ENCODE measurements around the gene TMEM97. TPM values are rescaled to one million over a fixed set of nuclear protein-coding genes. Genes with fewer than 3 reads are reported as not detected.

Gene TMEM97
- total and polyA plus RNA-seq, 5 experiments from 2014 or later = 5.9 to 10.1 (median 7.1) TPM

DNA sequence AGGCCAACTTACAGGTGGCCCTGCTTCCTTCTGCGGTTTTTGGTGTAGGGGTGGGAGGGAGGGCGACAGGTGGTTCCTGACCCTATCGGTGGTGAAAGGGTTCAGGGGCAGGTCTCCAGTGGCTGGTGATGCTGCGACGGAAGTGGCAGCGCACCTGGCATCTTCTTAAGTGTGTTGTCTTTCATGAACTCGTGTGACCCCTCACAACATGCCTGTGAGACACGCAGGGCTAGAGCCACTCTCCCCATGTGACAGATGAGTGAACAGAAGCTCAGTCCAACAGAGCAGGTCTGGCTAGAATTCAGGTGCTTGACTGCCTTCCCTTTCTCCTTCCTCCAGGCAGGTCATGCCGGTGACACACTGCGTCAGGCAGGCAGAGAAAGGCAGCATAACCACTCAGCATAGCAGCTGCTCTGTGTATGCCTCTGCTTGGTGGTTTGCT, 24.5 kb downstream of the TMEM97 start:
- Mint-ChIP-seq H3K27ac (peak overlapping the region in 7 of 10 donors; percentile 6 to 79 (median 61)), H3K4me3 (no peak overlapping the region), H3K4me1 (peaks cover 0 to 19% (median 3%) of the 10 kb centered on the region in 4 donors), H3K9me3 (no peaks in the 10 kb centered on the region), H3K27me3 (no peaks in the 10 kb centered on the region), H3K36me3 (peaks cover 0 to 61% (median 3%) of the 10 kb centered on the region in 3 donors)
- ATAC-seq (peak in 1 of 2 donors; percentile 54), DNase-seq (no peak)
- POLR2A ChIA-PET = interaction anchor here (1.6 kb wide), 1 partner anchor 14 kb away, joined by 4 read pairs; the partner anchor contains the start of gene POLDIP2

DNA sequence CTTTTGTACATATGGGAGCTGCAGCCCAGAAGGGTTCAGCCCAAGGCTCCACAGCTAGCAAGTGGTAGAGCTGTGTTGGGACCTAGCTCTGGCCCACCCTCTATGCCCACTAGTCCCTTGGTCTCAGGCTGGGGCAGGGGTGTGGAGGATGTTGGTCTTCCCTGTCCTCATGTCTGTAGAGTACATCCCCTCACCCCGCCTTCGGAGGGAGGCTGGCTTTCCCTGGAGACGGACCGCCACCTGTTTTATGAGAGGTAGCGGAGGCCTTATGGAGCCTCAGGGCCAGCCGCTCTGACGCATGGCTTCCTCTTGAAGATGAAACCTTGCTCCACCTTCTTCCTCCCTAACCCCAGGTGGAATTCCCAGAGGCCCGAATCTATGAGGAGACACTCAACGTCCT, 25.0 kb downstream of the TMEM97 start:
- H3K4me3 Mint-ChIP-seq = no peak overlapping the region
- DNase-seq (no peak), ATAC-seq (no peak)
- H3K9me3 Mint-ChIP-seq = no peaks in the 10 kb centered on the region
- H3K36me3 Mint-ChIP-seq = peaks cover 0 to 66% (median 3%) of the 10 kb centered on the region in 3 donors
- POLR2A ChIA-PET = interaction anchor here (1.6 kb wide), 1 partner anchor 13 kb away, joined by 4 read pairs; the partner anchor contains the start of gene POLDIP2
- H3K4me1 Mint-ChIP-seq = peaks cover 0 to 16% (median 2%) of the 10 kb centered on the region in 4 donors
- peak overlapping the region in 5 of 10 donors; percentile 46 to 79 (median 61) for H3K27ac Mint-ChIP-seq
- no peaks in the 10 kb centered on the region for H3K27me3 Mint-ChIP-seq

DNA sequence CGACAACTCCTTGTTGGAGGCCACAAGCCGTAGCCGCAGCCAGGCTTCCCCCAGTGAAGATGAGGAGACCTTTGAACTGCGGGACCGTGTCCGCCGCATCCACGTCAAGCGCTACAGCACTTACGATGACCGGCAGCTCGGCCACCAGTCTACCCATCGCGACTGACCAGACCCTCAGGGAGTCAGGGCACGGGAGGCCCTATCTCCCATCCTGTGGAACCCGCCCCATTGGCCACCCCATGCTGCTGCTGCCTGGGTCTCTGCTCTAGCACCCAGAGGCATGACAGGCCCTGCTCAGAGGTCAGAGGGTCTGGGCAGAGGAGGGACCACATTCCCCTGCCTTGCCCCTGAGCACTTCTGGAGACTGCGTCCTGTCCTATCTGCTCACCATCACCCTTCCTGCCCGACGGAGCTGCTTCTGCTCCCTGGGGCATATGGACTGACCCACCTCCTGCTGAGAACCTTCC, 25.5 kb downstream of the TMEM97 start:
- Mint-ChIP-seq H3K27me3 (no peaks in the 10 kb centered on the region), H3K27ac (peak overlapping the region in 2 of 10 donors; percentile 37 to 61), H3K9me3 (no peaks in the 10 kb centered on the region), H3K36me3 (peaks cover 0 to 69% (median 3%) of the 10 kb centered on the region in 3 donors), H3K4me1 (peaks cover 0 to 14% (median 2%) of the 10 kb centered on the region in 4 donors), H3K4me3 (no peak overlapping the region)
- POLR2A ChIA-PET = interaction anchor here (0.7 to 1.6 kb wide), 3 partner anchors 9 to 13 kb away, joined by 3 to 4 read pairs (median 4); partner anchors contain the start of genes IFT20, POLDIP2 and TNFAIP1
- ATAC-seq = no peak
- no peak for DNase-seq

DNA sequence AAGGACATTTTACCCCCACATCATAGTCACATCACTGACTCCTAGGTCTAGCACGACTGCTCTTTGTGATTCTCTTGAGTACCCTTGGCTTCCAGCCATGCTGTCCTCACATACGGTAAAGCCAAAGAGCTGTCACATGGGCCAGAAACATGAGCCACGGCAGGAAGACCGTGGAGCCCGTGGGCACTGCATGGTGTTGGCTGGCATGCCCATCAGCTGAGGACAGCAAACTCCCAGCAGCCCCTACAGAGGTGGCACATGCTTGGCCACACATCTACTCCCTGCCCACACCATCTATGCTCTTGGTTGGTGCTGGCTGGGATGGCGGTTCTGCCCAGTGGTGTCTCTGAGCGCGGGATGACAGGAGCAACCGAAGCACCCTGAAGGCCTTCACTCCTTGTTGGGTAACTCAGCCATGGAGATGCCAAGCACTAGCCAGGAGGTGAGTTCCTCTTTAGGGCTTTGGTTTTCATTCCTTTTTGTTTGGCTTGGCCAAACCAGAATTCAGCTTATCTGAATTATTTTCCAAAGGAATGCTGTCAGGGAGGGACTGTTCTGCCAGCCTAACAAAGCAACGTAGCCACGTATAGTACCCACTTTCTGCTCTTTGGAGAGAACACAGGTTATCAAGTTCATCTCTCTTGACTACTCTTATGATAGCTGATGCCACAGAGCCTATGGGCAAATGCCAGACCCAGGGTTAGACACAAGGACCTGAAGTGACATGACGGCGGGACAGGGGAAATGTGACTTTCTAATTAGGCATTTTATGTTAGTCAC, 26.6 kb downstream of the TMEM97 start:
- Mint-ChIP-seq H3K4me1 (peaks cover 0 to 9% (median 2%) of the 10 kb centered on the region in 4 donors), H3K9me3 (no peaks in the 10 kb centered on the region), H3K36me3 (peaks cover 0 to 75% (median 4%) of the 10 kb centered on the region in 3 donors), H3K4me3 (no peak overlapping the region), H3K27me3 (no peaks in the 10 kb centered on the region), H3K27ac (peak overlapping the region in 1 of 10 donors; percentile 61)
- ATAC-seq = no peak
- POLR2A ChIA-PET = interaction anchor here (0.7 to 1.6 kb wide), 2 partner anchors 10 to 11 kb away, joined by 3 to 4 read pairs; partner anchors contain the start of genes IFT20, POLDIP2 and TNFAIP1
- DNase-seq = no peak

DNA sequence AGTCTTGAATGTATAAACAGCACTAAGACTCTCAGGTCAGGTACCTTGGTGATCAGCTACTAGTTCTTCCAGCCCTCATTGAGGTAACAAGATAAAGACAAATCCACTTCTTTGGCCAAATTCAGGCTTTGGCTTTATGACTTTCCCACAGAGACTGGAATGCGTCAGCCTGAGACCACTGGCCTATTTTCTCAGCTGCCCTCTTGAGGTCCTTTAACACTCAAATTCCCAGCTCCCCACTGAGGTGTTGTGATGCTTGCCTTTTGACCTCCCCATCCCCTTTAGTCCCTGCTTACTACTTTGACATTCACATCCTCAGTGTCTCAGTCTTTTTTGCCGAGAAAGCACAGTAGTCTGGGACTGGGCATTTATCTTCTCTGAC, 27.2 kb downstream of the TMEM97 start:
- DNase-seq = no peak
- Mint-ChIP-seq H3K36me3 (peaks cover 0 to 75% (median 9%) of the 10 kb centered on the region in 3 donors), H3K27ac (peak overlapping the region in 1 of 10 donors; percentile 53)

DNA sequence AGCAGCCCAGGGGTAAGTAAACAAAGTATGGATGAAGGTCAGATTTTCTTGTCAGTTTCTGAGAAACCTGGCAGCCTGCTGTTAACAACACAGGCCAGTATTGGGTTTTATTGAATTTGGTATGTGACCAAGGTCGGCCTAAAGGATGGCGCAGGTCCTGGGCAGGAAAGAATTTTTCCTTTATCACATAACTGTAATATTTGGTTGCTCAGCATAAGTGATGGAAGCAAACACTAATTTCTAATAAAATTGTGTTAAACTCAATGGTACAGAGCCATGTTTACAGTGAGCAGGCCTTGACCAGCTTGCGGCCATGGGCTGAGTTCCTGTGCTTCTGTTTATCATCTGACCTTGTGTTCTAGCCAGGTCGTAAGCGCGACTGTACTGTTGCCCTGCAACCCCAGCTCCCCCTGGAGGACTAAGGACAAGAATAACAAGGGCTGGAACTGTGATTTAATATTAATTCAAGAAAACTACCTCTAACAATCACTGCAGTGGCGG, 27.8 kb downstream of the TMEM97 start:
- Mint-ChIP-seq H3K36me3 (peaks cover 0 to 75% (median 9%) of the 10 kb centered on the region in 3 donors), H3K4me3 (no peak overlapping the region), H3K4me1 (peaks cover 0 to 9% (median 4%) of the 10 kb centered on the region in 4 donors), H3K9me3 (no peaks in the 10 kb centered on the region), H3K27ac (peak overlapping the region in 2 of 10 donors; percentile 53 to 58), H3K27me3 (no peaks in the 10 kb centered on the region)
- POLR2A ChIA-PET = interaction anchor here (0.7 kb wide), 1 partner anchor 11 kb away, joined by 3 read pairs; the partner anchor contains the start of genes IFT20 and TNFAIP1
- ATAC-seq (no peak), DNase-seq (no peak)

More for the DNA sequence above, 27.2 kb downstream of the TMEM97 start:
- Mint-ChIP-seq H3K4me3 (no peak overlapping the region), H3K27me3 (no peaks in the 10 kb centered on the region), H3K4me1 (peaks cover 0 to 9% (median 4%) of the 10 kb centered on the region in 4 donors), H3K9me3 (no peaks in the 10 kb centered on the region)
- no peak for ATAC-seq
- POLR2A ChIA-PET = interaction anchor here (1.6 kb wide), 1 partner anchor 11 kb away, joined by 4 read pairs; the partner anchor contains the start of genes IFT20 and TNFAIP1

DNA sequence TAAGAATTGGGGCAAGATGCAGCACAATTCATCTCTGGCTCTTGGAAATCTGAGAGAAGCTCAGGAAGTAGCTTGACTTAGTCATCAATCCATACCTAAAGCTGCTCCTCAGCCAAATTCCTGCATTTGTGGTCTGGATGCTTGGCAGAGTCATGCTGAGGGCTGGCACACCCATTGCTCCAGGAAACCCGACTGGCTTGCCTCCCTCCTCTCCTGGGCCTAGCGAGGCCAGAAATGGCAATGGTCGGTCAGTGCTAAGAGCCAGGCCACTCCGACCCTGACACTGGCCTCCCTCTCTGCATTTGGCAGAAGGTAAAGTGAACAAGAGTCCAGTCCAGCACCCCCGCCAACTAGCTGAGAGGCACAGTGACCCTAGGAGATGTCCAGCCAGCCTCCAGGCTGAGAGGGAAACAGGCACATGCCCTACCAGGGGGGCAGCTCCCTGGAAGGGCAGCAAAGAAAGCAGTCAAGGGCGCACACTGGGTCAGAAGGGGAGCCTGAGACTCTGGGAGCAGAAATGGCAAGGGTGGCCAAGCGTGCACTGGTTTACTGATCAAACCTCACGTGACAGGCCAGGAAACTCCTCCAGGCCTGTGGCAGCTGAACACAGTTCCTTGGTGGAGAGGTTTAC, 28.4 kb downstream of the TMEM97 start:
- Mint-ChIP-seq H3K4me1 (peaks cover 0 to 9% (median 4%) of the 10 kb centered on the region in 4 donors), H3K36me3 (peaks cover 0 to 74% (median 8%) of the 10 kb centered on the region in 3 donors)

DNA sequence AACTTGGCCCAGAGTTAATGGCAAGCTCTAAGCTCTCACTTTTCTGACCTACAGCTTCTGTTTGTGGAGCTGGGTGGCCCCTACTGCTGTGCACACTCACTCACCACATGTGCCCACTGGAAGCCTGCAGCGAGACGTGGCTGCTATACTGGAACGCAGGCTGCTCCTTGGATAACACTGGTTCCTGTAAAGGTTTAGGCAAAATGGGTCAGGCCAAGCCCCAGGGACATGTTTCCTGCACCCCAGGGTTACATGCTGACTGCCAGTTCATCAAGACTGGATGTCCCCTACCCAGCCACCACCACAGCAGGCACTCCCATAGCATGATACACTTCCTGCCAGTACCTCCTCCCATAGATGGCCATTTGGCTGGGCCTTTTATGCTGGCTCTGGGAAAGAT, 30.0 kb downstream of the TMEM97 start:
- Mint-ChIP-seq H3K4me1 (peaks cover 0 to 4% (median 2%) of the 10 kb centered on the region in 4 donors), H3K9me3 (no peaks in the 10 kb centered on the region), H3K27me3 (no peaks in the 10 kb centered on the region), H3K36me3 (peaks cover 0 to 82% (median 8%) of the 10 kb centered on the region in 3 donors), H3K27ac (peak overlapping the region in 1 of 10 donors; percentile 3), H3K4me3 (no peak overlapping the region)
- no peak for DNase-seq
- no peak for ATAC-seq
- POLR2A ChIA-PET = interaction anchor here (1.2 to 2.2 kb wide), 2 partner anchors 8 to 13 kb away, joined by 4 to 10 read pairs; partner anchors contain the start of genes POLDIP2 and TNFAIP1

More for the DNA sequence above, 28.4 kb downstream of the TMEM97 start:
- Mint-ChIP-seq H3K4me3 (no peak overlapping the region), H3K27me3 (no peaks in the 10 kb centered on the region), H3K27ac (peak overlapping the region in 4 of 10 donors; percentile 32 to 71 (median 40)), H3K9me3 (no peaks in the 10 kb centered on the region)
- POLR2A ChIA-PET = interaction anchor here (0.7 to 2.2 kb wide), 2 partner anchors 10 to 12 kb away, joined by 3 to 10 read pairs; partner anchors contain the start of genes IFT20, POLDIP2 and TNFAIP1
- ATAC-seq (no peak), DNase-seq (no peak)

DNA sequence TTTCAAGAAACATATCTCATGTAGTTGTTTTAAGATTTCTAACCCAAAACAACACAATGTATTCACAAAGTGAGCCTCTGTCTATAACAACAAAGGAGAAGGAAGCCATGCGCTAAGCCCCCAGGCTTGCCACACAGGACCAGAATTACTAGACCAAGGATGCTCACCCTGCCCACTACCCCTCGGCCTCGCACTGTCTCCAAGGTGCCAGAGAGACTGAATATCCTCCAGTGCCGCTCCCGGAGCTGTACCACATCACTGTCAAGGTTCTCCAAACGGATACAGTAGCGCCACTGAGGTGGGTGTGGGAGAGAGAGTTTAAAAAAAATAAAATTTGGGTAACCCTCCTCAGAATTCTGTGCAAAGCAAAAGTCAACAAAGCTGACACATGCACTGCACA, 31.3 kb downstream of the TMEM97 start:
- H3K4me3 Mint-ChIP-seq = no peak overlapping the region
- H3K9me3 Mint-ChIP-seq = no peaks in the 10 kb centered on the region
- H3K36me3 Mint-ChIP-seq = peaks cover 0 to 84% (median 8%) of the 10 kb centered on the region in 3 donors
- ATAC-seq = no peak
- DNase-seq = no peak
- peak overlapping the region in 1 of 10 donors; percentile 43 for H3K27ac Mint-ChIP-seq
- no peaks in the 10 kb centered on the region for H3K27me3 Mint-ChIP-seq
- POLR2A ChIA-PET = no interaction called here
- peaks cover 0 to 5% (median 1%) of the 10 kb centered on the region in 4 donors for H3K4me1 Mint-ChIP-seq

DNA sequence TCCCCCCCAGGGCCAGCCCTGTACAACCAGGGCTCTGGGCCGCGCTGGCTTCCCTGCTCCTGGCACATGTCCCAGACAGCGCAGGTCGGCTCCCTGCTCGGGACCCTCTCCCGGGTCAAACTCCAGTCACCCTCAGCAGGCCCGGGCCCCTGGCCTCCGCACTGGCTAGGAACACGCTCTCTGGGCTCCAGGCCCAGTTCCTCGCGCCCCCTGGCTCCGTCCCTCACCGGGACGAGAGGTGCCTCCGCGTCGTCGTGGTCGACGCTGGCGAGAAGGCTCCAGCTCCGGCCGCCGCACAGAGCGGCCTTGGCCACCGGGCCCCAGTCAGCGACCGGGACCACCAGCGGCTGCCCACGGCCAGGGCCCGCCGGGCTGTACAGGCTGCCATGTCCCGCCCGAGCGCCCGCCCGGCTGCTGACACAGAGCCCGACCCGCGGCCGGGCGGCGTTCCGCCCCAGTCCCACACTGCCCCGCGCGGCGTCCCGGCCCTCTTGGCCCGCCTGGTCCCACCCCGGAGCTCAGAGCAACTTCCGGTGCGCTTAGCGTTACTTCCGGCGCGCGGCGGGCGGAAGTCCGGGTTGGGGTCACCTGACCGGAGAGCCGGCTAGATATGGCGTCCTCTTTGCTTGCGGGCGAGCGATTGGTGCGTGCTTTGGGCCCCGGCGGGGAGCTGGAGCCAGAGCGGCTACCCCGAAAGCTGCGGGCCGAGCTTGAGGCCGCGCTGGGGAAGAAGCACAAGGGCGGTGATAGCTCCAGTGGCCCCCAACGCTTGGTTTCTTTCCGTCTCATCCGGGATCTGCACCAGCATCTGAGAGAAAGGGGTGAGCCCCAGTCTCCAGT, 38.3 kb downstream of the TMEM97 start, which contains the start of gene POLDIP2:
TSS of gene POLDIP2 (minus strand) at position 467 of the 840 bp plus-strand sequence. CDS start at position 388, 79 bp downstream.
- H3K27me3 Mint-ChIP-seq = no peaks in the 10 kb centered on the region
- peak; percentile 97 to 98 for ATAC-seq
- peak within 1 kb of the TSS; percentile 89 to 96 (median 93) for H3K4me3 Mint-ChIP-seq
- peak; percentile 92 to 97 (median 96) for DNase-seq
- POLR2A ChIA-PET = interaction anchor here (0.6 to 5.9 kb wide), 23 partner anchors 9 to 783 kb away, joined by 3 to 99 read pairs (median 6); partner anchors contain the start of genes IFT20, PHF12, SARM1 and SDF2
- H3K36me3 Mint-ChIP-seq = peaks cover 0 to 60% (median 16%) of the 10 kb centered on the region in 3 donors
- peaks cover 19 to 33% (median 26%) of the 10 kb centered on the region in 4 donors for H3K4me1 Mint-ChIP-seq
- peak within 1 kb of the TSS; percentile 91 to 97 (median 96) for H3K27ac Mint-ChIP-seq
- H3K9me3 Mint-ChIP-seq = no peaks in the 10 kb centered on the region

DNA sequence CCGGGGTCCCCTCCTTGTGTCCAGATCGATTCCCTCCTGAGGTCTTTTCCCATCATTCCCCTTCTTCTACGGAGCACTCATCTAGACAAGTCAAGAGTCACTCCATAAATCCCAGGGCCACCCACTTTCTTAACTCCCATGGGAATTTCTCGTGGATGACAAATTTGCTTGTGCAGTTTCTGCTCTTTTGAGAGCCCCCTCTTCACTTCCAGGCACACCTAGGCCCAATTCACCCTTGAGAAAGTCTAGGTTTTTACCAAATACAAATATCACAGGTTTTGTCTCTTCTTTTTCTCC, 38.8 kb downstream of the TMEM97 start:
- DNase-seq = peak in 1 of 10 donors; percentile 60
- Mint-ChIP-seq H3K4me3 (peak overlapping the region; percentile 89 to 96 (median 93)), H3K4me1 (peaks cover 19 to 33% (median 27%) of the 10 kb centered on the region in 4 donors), H3K9me3 (no peaks in the 10 kb centered on the region), H3K27ac (peak overlapping the region; percentile 91 to 97 (median 96)), H3K27me3 (no peaks in the 10 kb centered on the region), H3K36me3 (peaks cover 0 to 62% (median 16%) of the 10 kb centered on the region in 3 donors)
- POLR2A ChIA-PET = interaction anchor here (0.6 to 5.9 kb wide), 21 partner anchors 9 to 782 kb away, joined by 3 to 99 read pairs (median 6); partner anchors contain the start of genes IFT20, PHF12, SARM1 and SDF2
- no peak for ATAC-seq
